GM19035 (cell line): Measurements from ENCODE around the gene HLTF.
A peak's percentile ranks its signal among the peaks of the same experiment; 100 is the strongest.

Experiments
- ATAC-seq: cut with Tn5 transposase; IDR thresholded peaks from one replicate; pipeline ENCODE4 v1.9.1; 2021; ENCODE audit not compliant: unreplicated experiment

The HLTF gene

GRCh38 chr3:149018247-149018646 is 68.1 kb downstream of the HLTF start:
- no peak for ATAC-seq

GRCh38 chr3:149016669-149017541 is 69.4 kb downstream of the HLTF start:
- no peak for ATAC-seq

- no peak for ATAC-seq
Observed at GRCh38 chr3:149016242-149016641, 70.1 kb downstream of the HLTF start.

GRCh38 chr3:149015393-149015792 is 70.9 kb downstream of the HLTF start:
- ATAC-seq, result no peak

GRCh38 chr3:149013726-149014125 is 72.6 kb downstream of the HLTF start:
- ATAC-seq, result no peak

GRCh38 chr3:149011676-149012075 is 74.7 kb downstream of the HLTF start:
- no peak for ATAC-seq

GRCh38 chr3:149010966-149011365 is 75.4 kb downstream of the HLTF start:
- ATAC-seq, result no peak

- no peak for ATAC-seq
Observed at GRCh38 chr3:149010504-149010951, 75.8 kb downstream of the HLTF start.

DNA sequence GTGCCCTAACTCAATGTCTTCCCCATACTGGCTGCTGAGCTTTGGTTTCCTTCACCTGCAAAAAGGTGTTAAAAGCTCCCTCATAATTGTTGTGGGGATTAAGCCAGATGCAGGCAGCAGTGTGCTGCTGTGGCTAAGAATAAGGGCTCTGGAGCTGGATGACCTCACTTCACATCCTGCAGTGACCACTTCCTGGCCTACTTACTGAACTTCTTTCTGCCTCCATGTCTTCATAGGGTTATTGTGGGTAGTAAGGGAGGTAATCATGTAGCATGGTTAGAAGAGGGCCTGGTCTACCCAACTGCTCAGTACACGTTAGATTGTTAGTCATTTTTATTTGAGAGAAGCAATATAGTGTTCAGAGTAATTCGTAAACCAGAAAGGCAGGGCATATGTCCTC is 76.6 kb downstream of the HLTF start:
- ATAC-seq, result peak; percentile 81

DNA sequence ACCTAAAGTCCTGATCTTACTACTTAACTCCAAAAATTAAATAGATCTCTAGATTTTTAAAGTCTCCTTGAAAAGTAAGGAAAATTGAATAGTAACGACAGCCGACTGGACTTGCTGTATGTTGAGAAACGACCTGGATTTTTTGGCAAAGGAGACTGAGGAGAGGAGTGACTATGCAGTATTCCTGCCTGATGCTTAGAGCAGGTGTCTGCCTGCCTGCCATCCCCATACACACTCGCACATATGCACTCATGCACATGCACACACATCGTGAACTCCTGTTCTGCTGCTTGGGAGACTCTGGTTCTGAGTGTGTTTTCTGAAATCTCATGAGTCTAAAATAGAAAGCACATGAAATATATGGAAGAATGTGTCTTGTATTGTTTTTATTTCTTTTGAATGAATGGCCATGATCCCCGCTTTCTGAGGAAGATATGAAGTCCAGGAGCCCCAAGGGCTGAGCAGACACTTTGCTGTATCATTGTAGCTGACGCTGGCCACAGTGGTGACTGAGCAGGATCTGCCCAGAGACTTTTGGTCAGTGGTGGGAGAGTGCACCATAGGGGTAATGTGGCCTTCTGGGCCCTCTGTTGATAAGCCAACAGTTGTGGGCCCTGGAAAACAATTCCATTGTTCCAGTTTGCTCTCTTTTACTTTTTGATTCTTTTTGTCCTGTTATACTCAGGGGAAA is 78.6 kb downstream of the HLTF start:
- no peak for ATAC-seq

DNA sequence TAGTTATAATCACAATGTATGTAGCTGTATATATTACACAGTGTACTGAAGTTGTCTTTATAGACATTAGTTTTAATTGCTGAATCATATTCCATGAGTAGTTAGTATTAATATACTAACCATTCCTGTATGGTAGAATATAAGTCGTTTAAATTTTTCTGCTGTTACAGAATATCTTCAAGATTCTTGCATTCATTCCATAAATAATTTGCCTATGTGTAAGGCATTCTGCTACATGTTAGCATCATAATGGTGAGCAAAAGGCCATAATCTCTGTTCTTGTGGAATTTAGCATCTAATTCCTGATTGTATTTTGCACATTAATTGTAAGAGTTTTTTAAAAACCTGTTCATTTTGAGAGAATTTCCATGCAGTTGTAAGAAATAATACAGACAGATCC is 80.9 kb downstream of the HLTF start:
- no peak for ATAC-seq

- ATAC-seq, result no peak
Observed at GRCh38 chr3:149004622-149005021, 81.7 kb downstream of the HLTF start.

DNA sequence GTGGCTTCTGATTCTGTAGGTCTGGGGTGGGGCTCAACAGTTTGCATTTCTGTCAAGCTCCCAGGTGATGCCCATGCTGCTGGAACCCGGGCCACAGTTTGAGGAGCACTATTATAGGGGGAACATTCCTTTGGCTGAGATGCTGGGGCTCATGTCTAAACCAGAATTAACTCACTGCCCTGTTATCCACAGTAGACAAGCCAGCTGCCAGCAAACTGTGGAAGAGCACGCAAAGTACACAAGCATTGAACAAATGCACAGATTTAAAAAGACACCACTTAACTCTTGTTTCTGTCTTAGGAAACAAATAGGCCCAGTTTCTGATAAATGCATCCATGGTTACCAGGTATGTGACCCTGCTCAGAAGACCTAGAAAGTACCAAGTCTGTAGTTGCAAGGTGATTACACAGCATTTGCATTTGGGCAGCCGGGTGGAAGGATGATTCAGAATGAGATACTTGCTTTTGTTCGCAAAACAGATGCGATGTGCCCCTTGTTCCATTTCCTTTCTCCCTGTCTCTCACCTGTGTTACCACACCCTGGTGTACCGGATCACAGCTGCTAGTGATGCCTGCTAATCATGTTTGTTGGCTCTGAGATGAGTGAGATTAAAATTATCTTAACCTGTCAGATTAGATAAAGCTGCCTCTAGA is 82.6 kb downstream of the HLTF start:
- ATAC-seq, result peak; percentile 66

GRCh38 chr3:149001727-149002126 is 84.6 kb downstream of the HLTF start:
- no peak for ATAC-seq

DNA sequence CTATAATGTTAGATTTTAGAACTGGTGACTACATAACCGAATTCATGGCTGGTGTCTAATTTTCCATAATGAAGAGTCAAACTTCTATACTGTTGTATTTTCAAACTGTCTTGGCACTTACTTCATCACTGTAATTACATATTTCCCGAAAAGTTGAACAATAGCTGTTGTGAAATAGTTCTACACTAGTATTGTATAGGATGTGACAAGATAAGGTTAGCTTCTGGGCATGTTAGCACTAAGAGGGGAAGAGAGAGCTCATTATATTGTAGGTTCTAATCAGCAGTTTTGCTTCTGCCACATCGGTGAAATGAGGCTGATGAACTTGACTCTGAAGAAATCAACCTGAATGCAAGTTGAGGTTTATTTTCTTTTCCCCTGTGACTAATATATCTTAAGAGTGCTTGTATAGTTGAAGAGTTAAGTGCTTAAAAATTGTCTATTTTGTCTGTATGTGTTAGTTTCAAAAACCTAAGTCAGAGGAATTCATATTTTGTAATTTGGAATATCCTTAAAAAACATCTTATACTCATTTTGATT is 86.1 kb downstream of the HLTF start:
- no peak for ATAC-seq

- peak; percentile 51 for ATAC-seq
Observed at GRCh38 chr3:148999806-149000205, 86.5 kb downstream of the HLTF start.

GRCh38 chr3:148998715-148999423 is 87.5 kb downstream of the HLTF start:
- ATAC-seq, result peak; percentile 35

DNA sequence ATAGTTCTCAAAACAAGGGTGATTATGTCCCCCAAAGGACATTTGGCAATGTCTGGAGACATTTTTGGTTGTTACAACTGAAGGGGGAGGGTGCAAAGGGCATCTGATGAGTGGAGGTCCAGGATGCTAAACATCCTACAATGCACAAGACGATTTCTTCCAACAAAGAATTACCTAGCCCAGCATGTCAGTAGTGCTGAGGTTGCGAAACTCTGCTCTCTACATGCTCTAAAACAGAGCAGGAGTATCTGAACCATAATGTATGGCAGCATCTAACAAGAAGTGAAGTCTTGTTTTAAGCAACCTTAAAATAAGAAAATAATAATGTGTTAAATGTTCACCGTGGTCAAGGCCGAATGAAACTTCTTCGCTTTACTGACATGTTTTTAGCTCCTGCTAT is 88.0 kb downstream of the HLTF start:
- no peak for ATAC-seq

- ATAC-seq, result no peak
Observed at GRCh38 chr3:148997623-148998022, 88.7 kb downstream of the HLTF start.

DNA sequence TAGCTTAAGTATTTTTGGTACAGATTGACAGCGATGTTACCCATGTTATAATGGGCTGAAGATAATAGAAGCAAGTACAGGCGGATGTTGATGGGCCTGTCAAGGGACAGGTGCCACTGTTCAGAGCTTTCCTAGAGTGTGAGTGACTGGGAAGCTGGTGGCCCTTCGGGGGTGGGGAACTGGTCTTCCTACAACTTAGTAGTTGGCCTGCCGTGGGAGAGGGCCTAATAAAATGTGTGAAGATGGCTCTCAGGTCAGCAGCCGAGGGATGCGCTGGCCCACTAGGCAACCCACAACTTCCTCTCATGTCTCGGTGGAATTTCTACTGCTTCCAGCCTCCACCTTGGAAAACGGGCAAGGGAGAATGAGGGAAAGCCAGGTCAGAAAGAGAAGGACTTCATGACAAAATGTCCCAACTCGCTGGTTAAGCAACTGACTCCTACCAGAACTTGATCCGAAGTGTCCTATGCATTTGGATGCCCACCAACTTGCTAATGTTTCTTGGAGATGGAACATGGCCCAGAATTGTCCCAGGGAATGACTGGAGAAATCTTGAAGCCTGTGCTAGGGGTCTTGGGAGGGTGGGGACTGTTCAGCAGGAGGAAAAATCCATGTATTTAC is 93.6 kb downstream of the HLTF start:
- ATAC-seq, result no peak
